Testis (tissue), 2 donors: ENCODE results near the gene MTOR.

ENCODE experiments used
- POLR2A ChIP-seq: fragments of 450-650 bp; IDR thresholded peaks from one replicate; pipeline ENCODE4 v1.6.1; 2017; ENCODE audit warnings: antibody characterized with exemption, mild to moderate bottlenecking, moderate library complexity
- TF ChIP-seq, protein P1 (sequence below), 3 experiments: fragments of 450-650 bp in 2 of 3; fragments of 200-600 bp in 1 of 3; sonication (generic) in 1 of 3; IDR thresholded peaks; one replicate each; pipeline ENCODE4 v1.5.1; 2016 to 2019; ENCODE audit warnings: antibody characterized with exemption in 3 of 3, mild to moderate bottlenecking in 2 of 3, moderate library complexity in 1 of 3

- TF ChIP-seq, protein P1, sequence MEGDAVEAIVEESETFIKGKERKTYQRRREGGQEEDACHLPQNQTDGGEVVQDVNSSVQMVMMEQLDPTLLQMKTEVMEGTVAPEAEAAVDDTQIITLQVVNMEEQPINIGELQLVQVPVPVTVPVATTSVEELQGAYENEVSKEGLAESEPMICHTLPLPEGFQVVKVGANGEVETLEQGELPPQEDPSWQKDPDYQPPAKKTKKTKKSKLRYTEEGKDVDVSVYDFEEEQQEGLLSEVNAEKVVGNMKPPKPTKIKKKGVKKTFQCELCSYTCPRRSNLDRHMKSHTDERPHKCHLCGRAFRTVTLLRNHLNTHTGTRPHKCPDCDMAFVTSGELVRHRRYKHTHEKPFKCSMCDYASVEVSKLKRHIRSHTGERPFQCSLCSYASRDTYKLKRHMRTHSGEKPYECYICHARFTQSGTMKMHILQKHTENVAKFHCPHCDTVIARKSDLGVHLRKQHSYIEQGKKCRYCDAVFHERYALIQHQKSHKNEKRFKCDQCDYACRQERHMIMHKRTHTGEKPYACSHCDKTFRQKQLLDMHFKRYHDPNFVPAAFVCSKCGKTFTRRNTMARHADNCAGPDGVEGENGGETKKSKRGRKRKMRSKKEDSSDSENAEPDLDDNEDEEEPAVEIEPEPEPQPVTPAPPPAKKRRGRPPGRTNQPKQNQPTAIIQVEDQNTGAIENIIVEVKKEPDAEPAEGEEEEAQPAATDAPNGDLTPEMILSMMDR (IDR thresholded peaks at IDR 0.05) = no peak
- no peak for TF ChIP-seq POLR2A
These were observed 183.7 kb downstream of the MTOR start for GRCh38 chr1:11078631-11079030.
